Pancreas (tissue), 10 donors: ENCODE measurements around the gene ASIC2. TPM values are rescaled to one million over a fixed set of nuclear protein-coding genes. Genes with fewer than 3 reads are reported as not detected.

Experiments used
- ATAC-seq, 4 donors: fragments of 200-7000 bp; cut with Tn5 transposase; one replicate each; pipeline versions ENCODE4 v1.8.0 to v1.9.1; 2020; ENCODE audit warnings: mild to moderate bottlenecking in 4 of 4, moderate library complexity in 4 of 4
- DNase-seq, 6 donors: peaks; one replicate each; pipeline ENCODE4 v3.0.0-alpha.2; 2020
- FAIRE-seq: peaks from 2 replicates; lab custom pipeline; 2012; peaks lifted over from hg19 to GRCh38; lab: Jason Lieb, UNC
- H3K27ac ChIP-seq, 4 donors: fragments of 200-600 bp; sonication (generic); 1 replicate in 3 of 4; 2 replicates in 1 of 4; pipeline versions ENCODE4 v1.5.0 to v1.8.0; 2020
- H3K27me3 ChIP-seq, 4 donors: fragments of 200-600 bp; one replicate each; pipeline ENCODE4 v1.8.0; 2021
- H3K36me3 ChIP-seq, 3 donors: fragments of 200-600 bp; sonication (generic) in 1 of 3; one replicate each; pipeline versions ENCODE4 v1.5.0 to v1.8.0; 2020 to 2021
- H3K4me1 ChIP-seq, 3 donors: fragments of 200-600 bp; one replicate each; pipeline ENCODE4 v1.8.0; 2021
- H3K4me3 ChIP-seq, 4 donors: fragments of 200-600 bp; sonication (generic) in 2 of 4; one replicate each; pipeline versions ENCODE4 v1.5.0 to v1.8.0; 2020 to 2021
- H3K9me3 ChIP-seq, 4 donors: fragments of 200-600 bp; one replicate each; pipeline ENCODE4 v1.8.0; 2021
- WGBS, 2 donors: extraction: QIAGEN DNeasy Blood & Tissue Kit; methylation state at CpG; one replicate each; pipeline ENCODE4 v1.1.7; 2013; 5-methylcytosine and 5-hydroxymethylcytosine counted together
- intact Hi-C, 3 donors: fragments of 100-400 bp; cut with DNase I; formaldehyde crosslinking; loops; one replicate each; pipeline versions ENCODE4 v1.11.1 to v1.14.2; 2022
- polyA plus RNA-seq, 2 donors: library from polyadenylated mRNA; stranded (reverse); fragments of 200-250 nt; gene quantifications; one replicate each; pipeline ENCODE4 v1.2.3, GENCODE V29; 2013
- total RNA-seq, 6 donors: library from RNA; stranded (reverse); fragmentation: NEBNext Ultra II Directional in 4 of 6; extraction: Animal tissue kit (Norgen Biotek cat#: 25700) in 4 of 6; gene quantifications; one replicate each; pipeline versions ENCODE4 v1.2.1 to v1.2.4, GENCODE V29; 2021 to 2023
- TF ChIP-seq, protein P1 (sequence below), 4 donors: fragments of 200-600 bp; sonication (generic) in 3 of 4; IDR thresholded peaks; one replicate each; pipeline versions ENCODE4 v1.5.0 to v1.8.0; 2021; ENCODE audit warnings: antibody characterized with exemption in 4 of 4
- donor health status: healthy with polysubstance abuse.
- donor health status: DM: no; HTN: no; CAD: no; lungs with moderate emphysema.
- donor health status: DM: no; HTN: no; CAD: no.
- donor health status: control.
- donor health status: control.
- donor health status: Bipolar disorder and iron deficiency.
- donor health status: DM: yes; HTN: yes; CAD: no.
- donor health status: DM: no; HTN: no; CAD: no.
- donor health status: DM: no; HTN: no; CAD: no.
- donor health status: DM: yes; HTN: yes; CAD: no.

The ASIC2 gene
- total and polyA plus RNA-seq, 8 donors, result 0.09 to 0.14 (median 0.09) TPM; not detected in 5

DNA sequence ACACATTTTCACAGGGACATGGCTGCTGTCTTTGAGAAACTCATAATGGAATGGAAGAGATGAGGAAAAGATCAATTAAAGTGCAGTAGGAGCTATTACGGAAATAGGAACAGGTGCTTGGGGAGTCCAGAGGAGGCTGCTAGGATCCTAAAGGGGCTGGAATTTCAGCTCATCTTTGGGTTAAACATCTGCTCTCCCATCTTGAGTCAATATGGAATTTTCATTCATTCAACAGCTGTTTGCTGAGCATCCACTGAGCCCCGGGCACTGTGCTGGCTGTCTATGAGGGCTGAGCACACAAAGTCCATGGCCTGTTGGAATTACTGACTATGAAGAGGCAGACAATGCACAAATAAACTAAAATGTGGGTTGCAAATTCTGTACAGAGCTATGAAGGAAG is 47.9 kb downstream of the ASIC2 start:
- no peaks in the 10 kb centered on the region for H3K27me3 ChIP-seq
- no peak for DNase-seq
- FAIRE-seq, result no peak
- no peaks in the 10 kb centered on the region for H3K9me3 ChIP-seq
- intact Hi-C loops, result no loop called here
- no peaks in the 10 kb centered on the region for H3K4me1 ChIP-seq
- no peak overlapping the region for H3K27ac ChIP-seq
- no peaks in the 10 kb centered on the region for H3K36me3 ChIP-seq
- TF ChIP-seq, protein P1, sequence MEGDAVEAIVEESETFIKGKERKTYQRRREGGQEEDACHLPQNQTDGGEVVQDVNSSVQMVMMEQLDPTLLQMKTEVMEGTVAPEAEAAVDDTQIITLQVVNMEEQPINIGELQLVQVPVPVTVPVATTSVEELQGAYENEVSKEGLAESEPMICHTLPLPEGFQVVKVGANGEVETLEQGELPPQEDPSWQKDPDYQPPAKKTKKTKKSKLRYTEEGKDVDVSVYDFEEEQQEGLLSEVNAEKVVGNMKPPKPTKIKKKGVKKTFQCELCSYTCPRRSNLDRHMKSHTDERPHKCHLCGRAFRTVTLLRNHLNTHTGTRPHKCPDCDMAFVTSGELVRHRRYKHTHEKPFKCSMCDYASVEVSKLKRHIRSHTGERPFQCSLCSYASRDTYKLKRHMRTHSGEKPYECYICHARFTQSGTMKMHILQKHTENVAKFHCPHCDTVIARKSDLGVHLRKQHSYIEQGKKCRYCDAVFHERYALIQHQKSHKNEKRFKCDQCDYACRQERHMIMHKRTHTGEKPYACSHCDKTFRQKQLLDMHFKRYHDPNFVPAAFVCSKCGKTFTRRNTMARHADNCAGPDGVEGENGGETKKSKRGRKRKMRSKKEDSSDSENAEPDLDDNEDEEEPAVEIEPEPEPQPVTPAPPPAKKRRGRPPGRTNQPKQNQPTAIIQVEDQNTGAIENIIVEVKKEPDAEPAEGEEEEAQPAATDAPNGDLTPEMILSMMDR (IDR thresholded peaks at IDR 0.05), result no peak
- no peak for ATAC-seq
- H3K4me3 ChIP-seq, result no peak overlapping the region
- WGBS, 2 donors, result 61 to 63% methylated on average over 2 of the region's 2 CpGs

DNA sequence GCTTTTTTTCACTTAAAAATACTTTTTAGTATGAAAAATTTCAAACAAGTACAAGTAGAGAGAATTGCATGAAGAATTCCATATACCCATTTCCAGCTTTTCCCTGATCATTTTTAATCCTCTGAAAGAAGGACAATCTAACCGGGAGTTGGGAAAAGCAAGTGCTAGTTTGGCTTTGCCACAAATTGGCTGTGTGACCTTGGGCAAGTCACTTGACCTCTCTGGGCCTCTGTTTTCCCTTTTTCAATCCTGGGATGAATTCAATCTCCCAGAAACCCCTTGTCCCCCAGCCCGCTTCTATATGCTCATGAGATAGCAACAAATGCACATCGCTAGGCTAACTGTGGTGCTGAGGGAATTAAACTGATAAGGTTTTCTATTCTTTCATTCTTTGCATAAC is 49.4 kb downstream of the ASIC2 start:
- Histone ChIP-seq H3K27me3 (no peaks in the 10 kb centered on the region), H3K36me3 (no peaks in the 10 kb centered on the region), H3K4me3 (no peak overlapping the region), H3K27ac (no peak overlapping the region), H3K9me3 (no peaks in the 10 kb centered on the region), H3K4me1 (no peaks in the 10 kb centered on the region)
- intact Hi-C loops, result no loop called here
- 66 to 68% methylated on average over 3 of the region's 3 CpGs for WGBS, 2 donors
- TF ChIP-seq, protein P1 (IDR thresholded peaks at IDR 0.05), result no peak
- DNase-seq (no peak), ATAC-seq (no peak), FAIRE-seq (no peak)

DNA sequence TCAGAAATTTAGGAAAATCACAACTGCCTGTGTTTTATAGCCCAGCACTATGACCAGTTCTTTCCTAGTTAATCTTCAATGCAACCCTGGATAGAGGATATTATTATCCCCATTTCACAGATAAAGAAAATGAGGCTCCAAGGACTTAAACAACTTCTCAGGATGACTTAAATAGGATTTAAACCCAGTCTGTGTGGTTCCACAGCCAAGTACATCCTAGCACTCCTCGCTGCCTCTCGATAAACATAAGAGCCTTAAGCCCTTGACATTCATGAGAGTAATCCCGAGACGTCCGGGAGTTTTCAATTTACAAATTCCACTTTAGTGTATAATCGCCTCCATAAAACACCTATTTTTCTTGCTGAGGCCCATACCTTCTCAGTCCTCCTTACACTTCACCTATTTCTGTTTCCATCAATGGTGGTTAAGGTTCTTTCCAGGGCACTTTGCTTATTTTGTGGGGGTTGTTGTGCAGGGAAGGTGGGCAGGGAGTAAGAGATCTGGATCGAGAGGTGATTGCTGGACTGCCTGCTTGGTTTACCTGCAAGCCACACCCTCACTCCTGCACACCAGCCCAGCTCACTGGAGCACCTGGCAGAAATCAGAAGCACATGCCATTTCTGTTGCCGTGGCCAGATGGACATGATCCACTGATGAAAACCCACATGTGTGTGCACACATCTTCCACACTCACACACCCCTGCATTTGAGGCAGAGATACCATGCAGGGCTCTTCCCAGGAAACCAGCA is 50.5 kb downstream of the ASIC2 start:
- TF ChIP-seq, protein P1 (IDR thresholded peaks at IDR 0.05), result no peak
- no peak overlapping the region for H3K27ac ChIP-seq
- WGBS, 2 donors, result 63 to 67% methylated on average over 8 of the region's 8 CpGs
- no peaks in the 10 kb centered on the region for H3K4me1 ChIP-seq
- intact Hi-C loops, result no loop called here
- no peak for ATAC-seq
- DNase-seq, result no peak
- no peak for FAIRE-seq
- no peaks in the 10 kb centered on the region for H3K27me3 ChIP-seq
- no peaks in the 10 kb centered on the region for H3K9me3 ChIP-seq
- H3K4me3 ChIP-seq, result no peak overlapping the region
- H3K36me3 ChIP-seq, result no peaks in the 10 kb centered on the region

DNA sequence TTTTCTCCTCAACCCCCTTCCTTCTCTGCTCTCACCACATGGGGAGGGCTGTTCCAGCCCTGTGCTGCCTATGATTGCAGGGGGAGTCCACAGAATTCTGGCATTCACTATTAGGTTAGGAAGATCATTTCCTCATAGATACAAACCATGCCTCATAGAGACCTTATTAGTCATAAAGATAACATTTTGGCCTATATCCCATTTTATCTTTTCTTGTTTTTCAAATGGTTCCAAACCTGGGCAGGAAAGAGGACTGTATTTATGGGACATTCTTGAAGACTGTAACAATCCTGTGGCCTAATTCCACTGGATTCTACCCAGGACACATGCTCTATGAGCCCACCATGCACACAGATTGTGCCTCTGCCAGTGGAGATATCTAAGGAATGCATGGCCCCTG is 51.7 kb downstream of the ASIC2 start:
- H3K36me3 ChIP-seq, result no peaks in the 10 kb centered on the region
- TF ChIP-seq, protein P1 (IDR thresholded peaks at IDR 0.05), result no peak
- no peaks in the 10 kb centered on the region for H3K27me3 ChIP-seq
- H3K4me1 ChIP-seq, result no peaks in the 10 kb centered on the region
- DNase-seq, result no peak
- ATAC-seq, result peak in 2 of 4 donors; percentile 53 to 72
- no peak overlapping the region for H3K4me3 ChIP-seq
- no peaks in the 10 kb centered on the region for H3K9me3 ChIP-seq
- FAIRE-seq, result no peak
- intact Hi-C loops, result no loop called here
- H3K27ac ChIP-seq, result no peak overlapping the region

DNA sequence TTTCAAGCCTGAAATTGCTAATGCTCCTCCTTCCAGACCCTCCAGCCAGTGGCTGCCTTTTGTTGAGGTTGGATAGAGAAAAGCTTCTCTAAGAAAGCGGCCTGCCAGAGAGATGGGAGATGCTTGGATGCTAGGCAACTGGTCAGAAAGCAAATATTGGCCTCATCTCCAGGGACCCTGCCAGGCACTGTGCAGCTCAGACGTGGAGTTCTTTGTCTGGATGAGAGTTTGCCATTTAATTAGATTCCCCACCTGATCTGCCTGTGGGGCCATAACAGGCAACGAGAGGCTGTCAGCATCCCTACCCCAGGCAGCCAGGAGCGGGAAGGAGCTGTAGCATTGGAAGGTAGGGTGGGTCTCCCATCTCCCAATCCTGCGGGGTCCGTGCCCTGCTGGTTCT is 52.7 kb downstream of the ASIC2 start:
- DNase-seq (no peak), FAIRE-seq (no peak), ATAC-seq (no peak)
- Histone ChIP-seq H3K4me3 (no peak overlapping the region), H3K27me3 (no peaks in the 10 kb centered on the region), H3K4me1 (no peaks in the 10 kb centered on the region), H3K9me3 (no peaks in the 10 kb centered on the region), H3K36me3 (no peaks in the 10 kb centered on the region), H3K27ac (no peak overlapping the region)
- intact Hi-C loops, result no loop called here
- WGBS, 2 donors, result 41 to 52% methylated on average over 6 of the region's 6 CpGs
- TF ChIP-seq, protein P1 (IDR thresholded peaks at IDR 0.05), result no peak
